NCI-H82 (cell line): ENCODE measurements around the gene OR7C2.
A peak's percentile ranks its signal among the peaks of the same experiment; 100 is the strongest.
"Not testable (repeated sequence)": the region's sequence is repeated elsewhere in the genome, so short reads cannot be mapped to it uniquely, and the experiment has no call there.

Source experiments
- DNase-seq: peaks from one replicate; lab custom pipeline; 2025; lab: John Stamatoyannopoulos, UW

Gene OR7C2

DNA sequence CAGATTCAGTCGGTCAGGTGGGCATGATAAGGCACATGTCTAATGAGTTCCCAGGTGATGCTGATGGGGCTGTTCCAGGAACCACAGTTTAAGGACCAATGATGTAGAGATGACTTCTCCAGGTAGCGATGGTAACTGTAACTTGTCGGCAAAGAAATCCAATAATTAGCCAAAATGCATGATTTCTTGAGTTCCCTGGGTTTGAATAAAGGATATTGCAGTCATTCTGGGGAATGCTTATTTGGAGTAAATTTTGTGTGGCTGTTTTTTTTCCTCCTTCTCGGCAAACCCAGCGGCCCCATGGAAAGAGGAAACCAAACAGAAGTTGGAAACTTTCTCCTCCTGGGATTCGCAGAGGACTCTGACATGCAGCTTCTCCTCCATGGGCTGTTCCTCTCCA lies at the start of gene OR7C2:
Gene OR7C2 (plus strand): TSS at position 301 of the 400 bp plus-strand sequence. CDS start 0 bp downstream, at position 301.
- no peak for DNase-seq

DNA sequence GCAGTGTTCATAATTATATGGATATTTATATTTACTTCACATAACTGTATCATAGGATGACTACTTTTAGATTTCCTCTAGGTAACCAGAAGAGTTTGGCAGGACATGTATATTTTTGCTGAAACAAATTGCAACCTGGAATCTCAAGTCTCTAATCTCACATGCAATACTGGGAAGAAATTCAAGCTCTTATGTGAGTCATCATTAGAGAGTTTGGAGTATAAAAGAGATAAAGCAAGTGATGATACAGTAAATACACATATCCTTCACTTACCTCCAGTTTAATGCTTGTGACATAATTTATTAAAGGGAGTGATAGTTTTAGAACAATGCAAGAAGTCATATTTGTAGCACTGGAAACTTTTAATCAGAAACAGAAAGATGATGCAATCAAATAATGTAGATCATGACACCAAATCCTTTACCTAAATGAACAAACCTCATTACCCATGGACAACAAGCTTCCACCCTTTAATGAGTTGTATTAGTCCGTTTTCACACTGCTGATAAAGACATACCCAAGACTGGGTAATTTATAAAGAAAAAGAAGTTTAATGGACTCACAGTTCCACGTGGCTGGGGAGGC lies 39.5 kb upstream of the OR7C2 start:
- no peak for DNase-seq

DNA sequence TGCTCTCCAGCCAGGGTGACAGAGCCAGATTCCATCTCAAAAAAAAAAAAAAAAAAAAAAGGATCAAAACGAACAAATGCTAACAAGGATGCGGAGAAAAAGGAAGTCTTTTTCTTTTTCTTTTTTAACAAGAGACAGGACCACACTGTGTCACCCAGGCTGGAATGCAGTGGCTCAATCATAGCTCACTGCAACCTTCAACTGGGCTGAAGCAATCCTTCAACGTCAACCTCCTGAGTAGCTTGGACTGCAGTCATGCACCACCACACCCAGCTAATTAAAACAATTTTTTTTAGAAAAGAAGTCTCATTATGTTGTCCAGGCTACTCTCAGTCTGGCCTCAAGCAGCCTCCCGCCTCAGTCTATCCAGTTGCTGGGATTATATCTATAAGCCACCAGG lies 34.6 kb upstream of the OR7C2 start:
- DNase-seq, result no peak

DNA sequence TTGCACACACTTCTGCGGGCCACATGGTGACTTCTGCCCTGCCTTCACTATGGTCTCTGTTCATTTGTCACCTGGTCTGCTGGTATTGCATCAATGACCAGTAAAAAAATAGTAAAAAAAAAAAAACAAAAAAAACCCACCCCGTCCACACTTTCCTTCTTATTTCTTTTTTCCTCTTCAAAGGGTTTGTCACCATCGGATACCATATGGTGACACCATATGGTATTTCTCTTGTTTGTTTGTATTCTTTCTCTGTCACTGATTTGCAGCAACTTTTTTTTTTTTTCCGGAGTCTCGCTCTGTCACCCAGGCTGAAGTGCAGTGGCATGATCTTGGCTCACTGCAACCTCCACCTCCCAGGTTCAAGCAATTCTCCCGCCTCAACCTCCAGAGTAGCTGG lies 26.2 kb upstream of the OR7C2 start:
- peak; percentile 65 for DNase-seq

DNA sequence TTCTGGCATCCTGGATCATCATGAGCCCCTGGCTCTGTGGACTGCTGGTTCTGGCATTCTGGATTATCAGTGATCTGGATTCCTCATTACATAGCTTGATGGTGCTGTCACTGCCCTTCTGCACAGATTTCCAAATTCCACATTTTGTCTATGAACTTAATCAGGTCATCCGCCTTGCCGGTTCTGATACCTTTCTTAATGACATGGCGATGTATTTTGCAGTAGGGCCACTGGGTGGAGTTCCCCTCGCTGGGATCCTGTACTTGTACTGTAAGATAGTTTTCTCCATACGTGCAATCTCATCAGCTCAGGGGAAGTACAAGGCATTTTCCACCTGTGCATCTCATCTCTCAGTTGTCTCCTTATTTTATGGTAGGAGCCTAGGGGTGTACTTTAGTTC lies 24.4 kb upstream of the OR7C2 start:
- DNase-seq, result peak; percentile 37

DNA sequence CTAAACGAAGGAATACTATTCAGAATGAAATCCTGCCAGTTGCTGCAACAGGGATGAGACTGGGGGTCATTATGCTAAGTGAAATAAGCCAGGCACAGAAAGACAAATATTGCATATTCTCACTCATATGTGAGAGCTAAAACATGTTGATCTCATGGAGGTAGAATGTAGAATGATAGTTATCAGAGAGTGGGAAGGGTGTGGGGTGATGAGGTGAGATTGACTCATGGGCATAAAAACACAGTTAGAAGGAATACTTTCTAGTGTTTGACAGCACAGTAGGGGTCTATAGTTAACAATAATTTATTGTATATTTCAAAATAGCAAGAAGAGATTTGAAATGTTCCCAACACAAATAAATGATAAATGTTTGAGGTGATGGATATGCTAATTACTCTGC lies 7.8 kb upstream of the OR7C2 start:
- no peak for DNase-seq

DNA sequence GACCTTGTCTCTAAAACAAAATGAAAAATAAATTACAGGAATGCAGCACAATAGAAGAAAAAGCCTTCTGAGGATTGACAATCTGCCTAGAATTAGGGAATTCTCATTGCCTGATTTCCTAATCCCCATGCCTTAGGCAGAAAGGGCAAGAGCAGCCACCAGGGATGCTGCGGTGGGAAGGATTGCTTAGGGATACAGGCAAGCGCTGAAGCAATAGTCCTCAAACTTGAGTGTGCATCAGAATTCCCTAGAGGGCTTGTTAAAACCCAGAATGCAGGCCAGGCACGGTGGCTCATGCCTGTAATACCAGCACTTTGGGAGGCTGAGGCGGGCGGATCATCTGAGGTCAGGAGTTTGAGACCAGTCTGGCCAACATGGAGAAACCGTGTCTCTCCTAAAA lies 1.0 kb upstream of the OR7C2 start:
- no peak for DNase-seq

DNA sequence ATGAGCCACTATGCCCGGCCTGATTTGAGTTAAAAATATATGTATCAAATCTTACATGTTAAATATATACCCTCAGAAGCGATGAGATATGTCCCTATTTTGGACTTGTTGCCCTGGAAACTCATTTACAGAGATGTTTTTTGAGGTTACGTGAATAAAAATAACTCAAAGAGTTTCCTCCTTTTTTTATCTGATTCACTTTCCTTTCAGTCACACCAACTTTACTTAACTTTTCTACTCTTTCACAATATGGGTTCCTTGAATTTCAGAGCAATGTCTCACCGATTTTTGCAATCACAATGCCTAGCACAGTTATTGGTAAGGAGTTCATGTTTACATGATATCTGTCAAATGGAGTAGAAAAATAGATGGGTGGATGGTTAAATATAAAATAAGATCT lies 2.3 kb downstream of the OR7C2 start:
- DNase-seq, result no peak

DNA sequence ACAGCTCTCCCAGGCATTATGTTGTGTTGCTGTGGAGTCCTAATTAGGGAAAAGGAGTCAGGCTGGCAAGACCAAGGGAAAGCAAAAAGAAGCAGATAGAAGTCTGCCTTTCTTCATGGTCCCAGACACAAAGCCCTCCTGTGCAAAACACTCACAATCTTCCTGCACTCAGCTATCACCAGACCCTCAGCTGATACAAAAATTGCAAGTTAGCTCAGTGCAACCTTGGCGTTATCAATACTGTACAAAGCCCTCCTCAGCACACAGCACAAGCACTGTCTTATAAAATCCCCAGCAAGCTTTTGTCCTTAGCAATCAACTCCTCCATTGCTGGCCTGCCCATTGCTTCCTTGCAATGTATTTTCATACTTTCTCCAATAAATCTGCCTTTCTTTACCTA lies 3.2 kb downstream of the OR7C2 start:
- no peak for DNase-seq

DNA sequence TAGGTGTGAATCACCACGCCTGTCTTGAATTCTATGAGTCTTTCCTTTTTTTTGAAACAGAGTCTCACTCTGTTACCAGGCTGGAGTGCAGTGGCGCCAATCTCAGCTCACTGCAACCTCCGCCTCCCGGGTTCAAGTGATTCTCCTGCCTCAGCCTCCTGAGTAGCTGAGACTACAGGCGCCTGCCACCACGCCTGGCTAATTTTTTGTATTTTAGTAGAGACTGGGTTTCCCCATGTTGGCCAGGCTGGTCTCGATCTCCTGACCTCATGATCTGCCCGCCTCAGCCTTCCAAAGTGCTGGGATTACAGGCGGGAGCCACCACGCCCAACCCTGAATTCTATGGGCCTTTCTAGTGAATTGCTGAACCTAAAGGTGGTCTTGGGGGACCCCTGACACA lies 8.1 kb downstream of the OR7C2 start:
- DNase-seq, result not testable (repeated sequence)

DNA sequence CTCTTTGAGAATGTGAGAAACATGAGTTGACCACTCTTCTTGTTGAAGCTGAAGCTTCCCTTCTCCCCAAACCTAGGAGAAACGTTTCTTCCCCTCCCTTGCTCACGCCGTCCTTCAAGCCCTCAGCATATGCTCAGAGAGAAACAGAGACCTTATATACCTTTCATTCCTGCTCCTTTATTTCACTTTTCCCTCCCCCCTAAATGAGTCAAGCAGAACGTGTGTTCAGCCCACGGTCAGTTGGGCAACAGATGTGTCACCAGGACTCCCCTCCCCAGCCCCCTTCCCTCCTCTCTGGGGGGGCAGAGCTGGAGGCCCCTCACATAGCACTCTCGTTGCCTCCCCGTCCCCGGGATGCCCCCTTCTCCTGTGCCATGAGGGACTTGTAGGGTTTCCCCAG lies 8.6 kb downstream of the OR7C2 start:
- DNase-seq, result no peak

DNA sequence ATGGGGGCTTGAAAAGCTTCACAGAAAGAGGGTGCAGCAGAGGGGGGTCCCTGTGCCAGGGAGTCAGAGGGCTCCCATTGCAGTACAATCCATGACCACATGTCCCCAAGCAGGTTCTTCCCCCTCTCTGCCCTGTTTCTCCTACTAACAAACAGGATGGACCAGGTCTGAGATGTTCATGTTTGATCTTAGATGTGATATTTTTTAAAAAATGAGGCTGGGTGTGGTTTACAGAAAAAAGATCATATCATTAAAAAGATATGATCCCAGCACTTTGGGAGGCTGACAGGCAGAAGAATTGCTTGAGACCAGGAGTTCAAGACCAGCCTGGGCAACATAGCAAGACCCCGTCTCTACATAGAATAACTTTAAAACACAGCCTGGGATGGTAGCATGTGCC lies 9.1 kb downstream of the OR7C2 start:
- no peak for DNase-seq

DNA sequence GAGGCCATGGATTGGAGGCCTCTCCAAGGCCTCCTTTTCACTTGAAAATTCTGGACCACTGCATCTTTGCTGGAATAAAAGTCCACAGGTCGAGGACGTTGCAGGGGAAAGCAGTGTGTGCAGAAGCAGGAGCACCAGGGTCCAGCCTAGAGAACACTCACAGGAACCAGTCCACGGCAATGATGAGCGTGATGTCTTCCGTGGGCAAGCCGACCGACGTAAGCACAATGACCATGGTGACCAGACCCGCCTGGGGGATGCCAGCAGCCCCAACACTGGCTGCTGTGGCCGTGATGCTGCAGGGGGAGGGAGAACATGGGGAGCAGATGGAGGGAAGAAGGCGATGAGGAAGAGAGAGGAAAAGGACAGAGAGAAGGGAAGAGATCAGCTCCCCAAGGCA lies 11.5 kb downstream of the OR7C2 start:
- DNase-seq, result no peak

DNA sequence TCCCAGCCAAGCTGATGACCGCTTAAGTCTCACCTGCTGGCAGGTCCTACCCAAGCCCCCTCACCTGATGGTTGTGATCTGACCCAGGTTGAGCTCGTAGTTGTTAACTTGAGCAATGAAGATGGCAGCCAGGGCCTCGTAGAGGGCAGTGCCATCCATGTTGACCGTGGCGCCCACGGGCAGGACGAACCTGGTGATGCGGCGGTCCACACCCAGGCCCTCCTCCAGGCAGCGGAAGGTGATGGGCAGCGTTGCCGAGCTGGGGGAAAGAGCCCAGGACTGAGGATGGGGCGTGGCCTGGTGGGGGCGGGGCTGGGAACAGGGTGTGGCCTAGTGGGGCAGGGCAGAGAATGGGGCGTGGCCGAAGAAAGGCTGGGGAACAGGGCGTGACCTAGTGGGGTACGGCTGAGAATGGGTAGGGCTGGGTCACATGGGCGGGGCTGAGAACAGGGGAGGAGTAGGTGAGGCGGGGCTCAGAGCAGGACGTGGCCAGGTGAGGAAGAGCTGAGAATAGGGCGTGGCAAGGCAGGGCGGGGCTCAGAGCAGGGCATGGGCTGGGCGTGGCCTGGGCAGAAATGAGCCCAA lies 12.9 kb downstream of the OR7C2 start:
- no peak for DNase-seq

DNA sequence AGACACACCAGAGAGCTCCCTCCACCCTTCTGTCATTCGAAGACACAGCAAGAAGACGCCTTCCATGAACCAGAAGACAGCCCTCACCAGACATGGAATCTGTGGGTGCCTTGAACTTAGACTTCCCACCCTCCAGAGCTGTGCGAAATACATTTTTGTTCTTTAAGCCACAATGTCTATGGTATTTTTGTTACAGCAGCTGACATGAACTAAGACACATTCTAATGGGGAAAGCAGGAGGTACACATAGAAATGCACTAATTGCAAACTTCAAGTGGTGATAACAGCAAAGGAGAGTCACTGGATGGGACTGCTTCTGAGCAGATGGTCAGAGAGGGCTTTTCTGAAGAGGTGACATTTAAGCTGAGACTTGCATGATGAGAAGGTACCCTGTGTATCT lies 16.2 kb downstream of the OR7C2 start:
- DNase-seq, result no peak

DNA sequence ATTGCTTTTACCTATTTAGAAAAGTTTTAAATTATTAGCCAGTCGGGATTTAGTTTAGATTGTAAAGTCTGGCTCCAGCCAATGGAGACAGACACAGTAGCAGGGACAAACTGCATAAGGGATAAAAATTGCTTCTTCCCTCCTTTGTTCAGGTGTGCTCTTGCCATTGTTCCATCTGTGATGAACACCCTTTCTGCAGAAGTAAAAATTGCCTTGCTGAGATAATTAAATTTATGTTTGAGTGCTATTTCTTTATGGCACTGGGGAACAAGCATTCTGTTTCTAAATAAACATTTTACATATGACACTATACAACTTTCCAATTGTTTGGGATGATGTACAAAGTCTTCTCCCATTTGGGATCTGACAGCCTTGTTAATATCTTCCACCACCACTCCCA lies 18.0 kb downstream of the OR7C2 start:
- no peak for DNase-seq

DNA sequence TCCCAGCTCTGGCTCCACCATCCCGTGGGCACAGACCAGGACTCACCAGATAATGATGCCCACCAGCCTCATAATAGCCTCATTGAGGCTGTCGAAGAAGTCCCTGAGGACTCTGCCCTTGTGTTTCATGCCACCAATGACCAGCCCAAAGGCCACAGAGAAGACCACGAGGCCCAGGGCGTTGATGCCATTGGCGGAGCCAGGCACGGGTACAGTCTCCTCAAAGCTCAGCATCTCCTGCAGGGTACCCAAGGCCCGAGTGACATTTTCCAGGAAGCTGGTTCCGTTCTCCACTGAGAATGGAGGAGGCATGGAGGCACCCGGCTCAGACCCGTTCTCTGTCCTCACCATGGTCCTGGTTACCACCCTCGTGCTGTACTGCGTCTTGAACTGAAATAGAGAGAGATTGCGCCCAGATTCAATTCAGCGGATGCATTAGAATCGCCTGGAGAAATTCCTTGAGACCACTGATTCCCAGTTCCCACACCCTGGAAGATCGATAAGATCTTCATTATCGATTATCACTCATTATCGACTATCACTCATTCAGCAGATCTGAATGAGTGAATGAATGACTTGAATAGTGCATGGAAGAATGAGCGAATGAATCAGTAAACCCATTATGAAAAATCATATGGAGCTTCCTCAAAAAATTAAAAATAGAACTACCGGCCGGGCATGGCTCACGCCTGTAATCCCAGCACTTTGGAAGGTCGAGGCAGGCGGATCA lies 20.8 kb downstream of the OR7C2 start:
- DNase-seq, result no peak

DNA sequence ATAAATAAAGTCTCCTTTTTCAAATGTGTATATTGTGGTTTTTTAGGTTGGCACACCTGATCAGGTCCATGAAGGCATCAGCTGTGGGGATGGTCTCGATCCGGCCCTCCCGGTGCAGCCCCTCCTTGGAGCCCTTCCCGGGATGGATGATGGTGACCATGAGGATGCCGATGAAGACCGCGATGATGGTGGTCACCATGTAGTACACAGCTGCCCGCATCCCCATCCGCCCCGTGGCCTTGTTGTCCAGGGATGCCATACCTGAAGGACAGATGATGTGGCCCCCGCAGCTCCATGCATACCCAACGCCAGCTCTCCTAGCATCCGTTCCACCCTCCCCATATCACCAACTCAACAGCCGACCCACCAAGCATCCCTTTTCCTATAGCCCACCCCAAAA lies 27.0 kb downstream of the OR7C2 start:
- no peak for DNase-seq

DNA sequence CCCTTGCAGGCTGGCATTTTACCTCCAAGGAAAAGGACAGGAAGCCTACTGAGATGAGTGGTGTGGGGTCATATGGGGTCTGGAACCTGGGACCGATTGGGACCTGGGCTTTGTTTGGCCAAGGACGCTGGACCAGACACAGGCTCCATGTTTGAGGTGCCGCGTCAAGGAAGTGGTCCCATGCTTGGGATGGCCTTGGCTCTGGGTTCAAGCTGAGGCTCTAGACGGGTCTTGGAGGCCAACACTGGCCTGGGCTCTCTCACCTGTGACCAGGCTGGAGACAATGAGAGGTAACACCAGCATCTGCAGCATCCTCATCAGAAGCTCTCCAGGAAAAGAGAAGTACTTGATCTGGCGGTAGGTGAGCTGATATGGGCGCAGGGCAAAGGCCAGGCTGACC lies 30.2 kb downstream of the OR7C2 start:
- DNase-seq, result no peak

DNA sequence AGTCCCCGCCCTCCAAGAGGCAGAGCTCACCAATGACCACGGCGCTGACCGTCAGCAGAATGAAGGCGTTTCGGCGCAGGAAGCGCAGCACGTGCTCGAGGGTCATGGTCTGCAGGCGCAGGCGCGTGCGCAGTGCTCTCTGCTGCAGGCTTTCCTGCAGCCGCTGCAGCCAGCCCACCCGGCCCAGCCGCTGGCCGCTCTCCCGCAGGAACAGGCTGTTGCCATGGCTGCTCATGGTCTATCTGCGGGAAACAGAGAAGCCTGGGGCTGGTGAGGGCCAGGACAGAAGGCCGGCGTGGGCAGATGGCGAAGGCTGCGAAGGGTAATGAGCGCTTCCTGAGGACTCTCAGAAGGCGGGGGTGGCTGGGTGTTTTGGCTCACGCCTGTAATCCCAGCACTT lies 31.4 kb downstream of the OR7C2 start:
- peak; percentile 58 for DNase-seq

DNA sequence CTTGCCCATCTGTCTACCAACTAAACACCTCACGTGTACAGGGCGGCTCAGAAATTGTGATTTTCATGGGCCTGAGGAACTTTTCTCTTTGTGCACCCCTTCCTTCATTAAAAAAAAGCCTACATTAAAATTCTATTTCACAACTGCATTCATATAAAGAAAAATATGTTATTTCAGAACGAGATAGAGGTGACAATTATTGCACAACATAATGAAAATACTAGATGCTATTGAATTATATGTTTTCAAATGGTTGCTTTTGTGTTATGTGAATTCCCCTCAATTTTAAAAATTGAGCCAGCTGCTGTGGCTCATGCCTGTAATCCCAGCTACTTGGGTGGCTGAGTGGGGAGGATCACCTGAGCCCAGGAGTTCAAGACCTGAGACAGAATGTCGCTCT lies 33.2 kb downstream of the OR7C2 start:
- DNase-seq, result no peak

DNA sequence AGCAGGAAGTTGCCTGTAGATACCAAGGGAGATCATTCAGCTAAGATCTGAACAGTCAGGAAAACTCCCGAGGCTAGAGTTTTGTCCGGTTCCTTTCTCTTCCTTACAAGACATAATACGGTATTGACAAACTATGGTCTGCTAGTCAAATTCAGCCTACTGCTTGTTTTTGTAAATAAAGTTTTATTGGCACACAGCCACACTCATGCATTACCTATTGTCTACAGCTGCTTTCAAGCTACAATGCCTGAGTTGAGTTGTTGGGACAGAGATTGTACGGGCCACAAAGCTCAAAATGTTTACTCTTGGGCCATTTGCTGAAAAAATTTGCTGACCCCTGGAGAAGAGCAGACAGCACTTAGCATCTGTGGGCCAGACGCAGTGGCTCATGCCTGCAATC lies 35.8 kb downstream of the OR7C2 start:
- DNase-seq, result no peak

DNA sequence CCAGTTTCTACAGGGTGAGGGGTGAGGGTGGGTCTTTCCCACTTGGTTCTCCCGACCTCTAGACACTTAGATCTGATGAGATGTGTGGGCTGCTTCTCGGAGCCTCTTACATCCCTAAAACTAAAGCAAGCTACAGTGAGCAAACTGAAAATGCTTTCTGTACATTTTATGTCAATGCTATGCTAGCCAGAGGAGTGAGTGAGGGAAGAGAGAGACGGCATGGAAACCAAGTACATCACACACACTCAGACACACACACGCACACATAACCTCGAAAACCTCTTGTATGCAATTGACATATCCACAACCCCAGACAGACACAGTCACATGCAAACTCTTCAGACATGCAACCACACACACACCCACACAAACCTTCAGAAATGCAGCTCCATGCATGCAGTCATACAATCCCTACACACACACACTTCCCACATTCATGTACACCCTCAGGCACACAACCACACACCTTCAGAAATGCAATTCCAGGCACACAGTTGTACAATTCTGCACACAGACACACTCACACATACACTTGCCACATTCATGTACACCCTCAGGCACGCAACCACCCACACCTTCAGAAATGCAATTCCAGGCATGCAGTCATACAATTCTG lies 37.0 kb downstream of the OR7C2 start:
- DNase-seq, result no peak
